Measurements from ENCODE around the gene MAEA. TPM values are rescaled to one million over a fixed set of nuclear protein-coding genes. Genes with fewer than 3 reads are reported as not detected.
"Not testable (repeated sequence)": the region's sequence is repeated elsewhere in the genome, so short reads cannot be mapped to it uniquely, and the experiment has no call there.

MAEA gene
- total RNA-seq, 2 donors from 2014 or later, result 38.4 to 48.4 TPM

- no peak overlapping the region for H3K4me3 Mint-ChIP-seq
- no peak overlapping the region for H3K27ac Mint-ChIP-seq
- no peaks in the 10 kb centered on the region for H3K9me3 Mint-ChIP-seq
- ATAC-seq (replicated peaks in 1 of 2) (no peak), DNase-seq (no peak)
- no peaks in the 10 kb centered on the region for H3K27me3 Mint-ChIP-seq (ENCODE audit: low read depth)
- H3K36me3 Mint-ChIP-seq (ENCODE audit: insufficient read depth in 2 of 2), result peaks cover 7 to 23% of the 10 kb centered on the region in 2 donors
- peaks cover 15% of the 10 kb centered on the region for H3K4me1 Mint-ChIP-seq (ENCODE audit: low read depth)
These were observed 27.7 kb downstream of the MAEA start for GRCh38 chr4:1317177-1318045.

GRCh38 chr4:1318046-1318375, 28.3 kb downstream of the MAEA start:
- H3K9me3 Mint-ChIP-seq, result no peaks in the 10 kb centered on the region
- no peaks in the 10 kb centered on the region for H3K27me3 Mint-ChIP-seq (ENCODE audit: low read depth)
- H3K4me1 Mint-ChIP-seq (ENCODE audit: low read depth), result peaks cover 15% of the 10 kb centered on the region
- H3K27ac Mint-ChIP-seq, result no peak overlapping the region
- no peak overlapping the region for H3K4me3 Mint-ChIP-seq
- DNase-seq (no peak), ATAC-seq (replicated peaks in 1 of 2) (no peak)
- peaks cover 6 to 23% of the 10 kb centered on the region in 2 donors for H3K36me3 Mint-ChIP-seq (ENCODE audit: insufficient read depth in 2 of 2)

- H3K9me3 Mint-ChIP-seq, result no peaks in the 10 kb centered on the region
- H3K4me3 Mint-ChIP-seq, result no peak overlapping the region
- H3K4me1 Mint-ChIP-seq (ENCODE audit: low read depth), result peaks cover 15% of the 10 kb centered on the region
- H3K27me3 Mint-ChIP-seq (ENCODE audit: low read depth), result no peaks in the 10 kb centered on the region
- DNase-seq (peak in 1 of 2 donors; percentile 19), ATAC-seq (replicated peaks in 1 of 2) (no peak)
- no peak overlapping the region for H3K27ac Mint-ChIP-seq
- H3K36me3 Mint-ChIP-seq (ENCODE audit: insufficient read depth in 2 of 2), result peaks cover 3 to 18% of the 10 kb centered on the region in 2 donors
These were observed 29.0 kb downstream of the MAEA start for GRCh38 chr4:1318488-1319213.

- DNase-seq, result no peak
- H3K27ac Mint-ChIP-seq, result no peak overlapping the region
- H3K4me1 Mint-ChIP-seq (ENCODE audit: low read depth), result peaks cover 5% of the 10 kb centered on the region
- no peaks in the 10 kb centered on the region for H3K27me3 Mint-ChIP-seq (ENCODE audit: low read depth)
- peaks cover 0 to 7% of the 10 kb centered on the region in 2 donors for H3K36me3 Mint-ChIP-seq (ENCODE audit: insufficient read depth in 2 of 2)
- no peak for ATAC-seq (replicated peaks in 1 of 2)
- no peak overlapping the region for H3K4me3 Mint-ChIP-seq
- no peaks in the 10 kb centered on the region for H3K9me3 Mint-ChIP-seq
These were observed 31.8 kb downstream of the MAEA start for GRCh38 chr4:1321486-1321885.

- Mint-ChIP-seq H3K27me3 (ENCODE audit: low read depth) (no peaks in the 10 kb centered on the region), H3K4me1 (ENCODE audit: low read depth) (peaks cover 5% of the 10 kb centered on the region), H3K9me3 (no peaks in the 10 kb centered on the region), H3K36me3 (ENCODE audit: insufficient read depth in 2 of 2) (peaks cover 0 to 7% of the 10 kb centered on the region in 2 donors), H3K27ac (no peak overlapping the region), H3K4me3 (no peak overlapping the region)
- ATAC-seq (replicated peaks in 1 of 2) (no peak), DNase-seq (no peak)
These were observed 32.4 kb downstream of the MAEA start for GRCh38 chr4:1321946-1322650.

GRCh38 chr4:1323280-1323634, 33.6 kb downstream of the MAEA start:
- Mint-ChIP-seq H3K27me3 (ENCODE audit: low read depth) (no peaks in the 10 kb centered on the region), H3K9me3 (no peaks in the 10 kb centered on the region), H3K27ac (no peak overlapping the region), H3K36me3 (ENCODE audit: insufficient read depth in 2 of 2) (peaks cover 0 to 2% of the 10 kb centered on the region in 2 donors), H3K4me1 (ENCODE audit: low read depth) (peaks cover 2% of the 10 kb centered on the region), H3K4me3 (no peak overlapping the region)
- no peak for DNase-seq
- ATAC-seq (replicated peaks in 1 of 2), result no peak

- peaks cover 0 to 2% of the 10 kb centered on the region in 2 donors for H3K36me3 Mint-ChIP-seq (ENCODE audit: insufficient read depth in 2 of 2)
- DNase-seq, result no peak
- no peak for ATAC-seq (replicated peaks in 1 of 2)
- H3K4me3 Mint-ChIP-seq, result no peak overlapping the region
- H3K27me3 Mint-ChIP-seq (ENCODE audit: low read depth), result no peaks in the 10 kb centered on the region
- H3K9me3 Mint-ChIP-seq, result no peaks in the 10 kb centered on the region
- peaks cover under 1% of the 10 kb centered on the region for H3K4me1 Mint-ChIP-seq (ENCODE audit: low read depth)
- no peak overlapping the region for H3K27ac Mint-ChIP-seq
These were observed 34.1 kb downstream of the MAEA start for GRCh38 chr4:1323635-1324442.

- H3K27me3 Mint-ChIP-seq (ENCODE audit: low read depth); H3K4me1 Mint-ChIP-seq (ENCODE audit: low read depth); H3K4me3 Mint-ChIP-seq; DNase-seq; ATAC-seq (replicated peaks in 1 of 2); H3K9me3 Mint-ChIP-seq; H3K27ac Mint-ChIP-seq; H3K36me3 Mint-ChIP-seq (ENCODE audit: insufficient read depth in 2 of 2): not testable (repeated sequence)
These were observed 34.9 kb downstream of the MAEA start for GRCh38 chr4:1324443-1325175.

- Mint-ChIP-seq H3K4me1 (ENCODE audit: low read depth) (peaks cover 12% of the 10 kb centered on the region), H3K36me3 (ENCODE audit: insufficient read depth in 2 of 2) (peaks cover under 1 to 3% of the 10 kb centered on the region in 2 donors), H3K27ac (no peak overlapping the region), H3K27me3 (ENCODE audit: low read depth) (no peaks in the 10 kb centered on the region), H3K9me3 (no peaks in the 10 kb centered on the region), H3K4me3 (no peak overlapping the region)
- no peak for DNase-seq
- ATAC-seq (replicated peaks in 1 of 2), result no peak
These were observed 35.4 kb downstream of the MAEA start for GRCh38 chr4:1325176-1325480.

GRCh38 chr4:1325681-1326635, 36.3 kb downstream of the MAEA start:
- DNase-seq (no peak), ATAC-seq (replicated peaks in 1 of 2) (no peak)
- Mint-ChIP-seq H3K36me3 (ENCODE audit: insufficient read depth in 2 of 2) (peaks cover 2 to 8% of the 10 kb centered on the region in 2 donors), H3K4me1 (ENCODE audit: low read depth) (peaks cover 21% of the 10 kb centered on the region), H3K27me3 (ENCODE audit: low read depth) (no peaks in the 10 kb centered on the region), H3K4me3 (no peak overlapping the region), H3K27ac (no peak overlapping the region), H3K9me3 (no peaks in the 10 kb centered on the region)

- ATAC-seq (replicated peaks in 1 of 2) (no peak), DNase-seq (no peak)
- Mint-ChIP-seq H3K36me3 (ENCODE audit: insufficient read depth in 2 of 2) (peaks cover 2 to 11% of the 10 kb centered on the region in 2 donors), H3K27ac (no peak overlapping the region), H3K4me3 (no peak overlapping the region), H3K4me1 (ENCODE audit: low read depth) (peaks cover 30% of the 10 kb centered on the region), H3K9me3 (no peaks in the 10 kb centered on the region), H3K27me3 (ENCODE audit: low read depth) (no peaks in the 10 kb centered on the region)
These were observed 37.2 kb downstream of the MAEA start for GRCh38 chr4:1326751-1327525.
